ENCODE data around the gene ACAA1. TPM values are rescaled to one million over a fixed set of nuclear protein-coding genes. Genes with fewer than 3 reads are reported as not detected.
A peak's percentile ranks its signal among the peaks of the same experiment; 100 is the strongest.

The ACAA1 gene
- total and polyA plus RNA-seq, 2 of the 13 experiments (the other 11 are each of a cell fraction or from before 2014, with no cell fraction given), result 60.8 to 188 TPM

- TF ChIP-seq ZNF18 (CRISPR knock-in tag; IDR thresholded peaks at IDR 0.05; ENCODE audit: insufficient replicate concordance) (no peak), ZBTB40 (IDR thresholded peaks at IDR 0.05) (no peak), ZBTB40 (CRISPR knock-in tag; IDR thresholded peaks at IDR 0.05) (no peak), ZNF546 (CRISPR knock-in tag; conservative IDR thresholded peaks at IDR 0.05) (no peak), HOXA7 (CRISPR knock-in tag; IDR thresholded peaks at IDR 0.05) (no peak), ZNF251 (CRISPR knock-in tag; IDR thresholded peaks at IDR 0.05) (no peak), HMGXB4 (CRISPR knock-in tag; IDR thresholded peaks at IDR 0.05; ENCODE audit: borderline replicate concordance in 1 of 2, low read depth in 1 of 2) (no peak), HNRNPL (IDR thresholded peaks at IDR 0.05; ENCODE audit: low read depth, low read length) (peak; percentile 81), ZNF775 (CRISPR knock-in tag; IDR thresholded peaks at IDR 0.05; ENCODE audit: borderline replicate concordance) (no peak), ARID2 (CRISPR knock-in tag; IDR thresholded peaks at IDR 0.05; ENCODE audit: borderline replicate concordance) (no peak), ELF1 (CRISPR knock-in tag; IDR thresholded peaks at IDR 0.05) (no peak), KLF16 (CRISPR knock-in tag; IDR thresholded peaks at IDR 0.05) (no peak), ZNF761 (CRISPR knock-in tag; conservative IDR thresholded peaks at IDR 0.05) (peak; percentile 56; the same call in 1 of the 2 replicates), ZNF639 (CRISPR knock-in tag; conservative IDR thresholded peaks at IDR 0.05) (no peak), NFE2L1 (CRISPR knock-in tag; IDR thresholded peaks at IDR 0.05; ENCODE audit: borderline replicate concordance) (no peak)
Measured at GRCh38 chr3:38117163-38117716, 19.7 kb downstream of the ACAA1 start (continued).
